Sigmoid colon (tissue), 7 donors: ENCODE data around the gene PRDM16. TPM values are rescaled to one million over a fixed set of nuclear protein-coding genes. Genes with fewer than 3 reads are reported as not detected.

Experiments used
- DNase-seq: peaks from one replicate; pipeline ENCODE4 v3.0.0-alpha.2; 2019
- H3K27ac ChIP-seq, 4 donors: fragments of 200-600 bp; sonication (generic); one replicate each; pipeline ENCODE4 v1.5.1; 2016 to 2019; ENCODE audit warnings: mild to moderate bottlenecking in 1 of 4
- H3K27me3 ChIP-seq, 3 donors: fragments of 200-600 bp; sonication (generic); one replicate each; pipeline ENCODE4 v1.5.1; 2019; ENCODE audit warnings: mild to moderate bottlenecking in 1 of 3
- H3K36me3 ChIP-seq, 4 donors: fragments of 200-600 bp; sonication (generic); one replicate each; pipeline ENCODE4 v1.5.1; 2016 to 2019
- H3K4me1 ChIP-seq, 4 donors: fragments of 200-600 bp; sonication (generic); one replicate each; pipeline ENCODE4 v1.5.1; 2017 to 2019
- H3K4me3 ChIP-seq, 4 donors: fragments of 200-600 bp; sonication (generic); one replicate each; pipeline ENCODE4 v1.5.1; 2017 to 2019; ENCODE audit warnings: mild to moderate bottlenecking in 2 of 4, moderate library complexity in 1 of 4
- H3K9me3 ChIP-seq, 4 donors: fragments of 200-600 bp in 3 of 4; sonication (generic) in 3 of 4; one replicate each; pipeline versions ENCODE4 v1.5.1 to v1.6.1; 2013 to 2019
- CTCF ChIP-seq, 4 experiments: fragments of 450-650 bp in 3 of 4; fragments of 200-600 bp in 1 of 4; IDR thresholded peaks; one replicate each; pipeline ENCODE4 v1.5.1; 2016 to 2019; ENCODE audit warnings: antibody characterized with exemption in 4 of 4, mild to moderate bottlenecking in 3 of 4, moderate library complexity in 2 of 4
- EP300 ChIP-seq, 4 donors: sonication (generic); formaldehyde crosslinking; IDR thresholded peaks; one replicate each; pipeline ENCODE4 v1.6.1; 2017; ENCODE audit warnings: antibody characterized with exemption in 4 of 4
- POLR2A ChIP-seq, 2 donors: fragments of 450-650 bp; IDR thresholded peaks; one replicate each; pipeline ENCODE4 v1.6.1; 2016; ENCODE audit warnings: antibody characterized with exemption in 2 of 2, mild to moderate bottlenecking in 2 of 2, moderate library complexity in 2 of 2
- POLR2AphosphoS5 ChIP-seq, 4 donors: sonication (generic); formaldehyde crosslinking; IDR thresholded peaks; one replicate each; pipeline ENCODE4 v1.6.1; 2017; ENCODE audit warnings: antibody characterized with exemption in 4 of 4
- WGBS, 2 donors: extraction: QIAGEN DNeasy Blood & Tissue Kit; methylation state at CpG; one replicate each; pipeline ENCODE4 v1.1.7; 2013; 5-methylcytosine and 5-hydroxymethylcytosine counted together
- intact Hi-C: fragments of 100-400 bp; cut with DNase I; formaldehyde crosslinking; loops from one replicate; pipeline ENCODE4 v1.15.1; 2023
- polyA plus RNA-seq, 3 donors: library from polyadenylated mRNA; stranded (reverse); fragments of 200-250 nt; gene quantifications; one replicate each; pipeline ENCODE4 v1.2.3, GENCODE V29; 2013
- total RNA-seq, 4 donors: library from RNA; depleted of rRNA; stranded (reverse); fragments of >200 nt; gene quantifications; one replicate each; pipeline ENCODE4 v1.1.0, GENCODE V29; 2016
- donor health status: healthy with polysubstance abuse.
- donor health status: Bipolar disorder and iron deficiency.
- donor health status: healthy.

The PRDM16 gene
- total and polyA plus RNA-seq, 7 donors = under 0.01 to 1.7 (median 0.49) TPM

GRCh38 chr1:3058263-3059030 is 10.6 kb upstream of the PRDM16 start:
- peak; percentile 18 for DNase-seq
- no peak overlapping the region for H3K4me3 ChIP-seq
- 77 to 83% methylated on average over 10 of the region's 10 CpGs for WGBS, 2 donors
- intact Hi-C loops = no loop called here
- no peaks in the 10 kb centered on the region for H3K36me3 ChIP-seq
- TF ChIP-seq EP300 (IDR thresholded peaks at IDR 0.05) (no peak), CTCF (IDR thresholded peaks at IDR 0.05) (no peak), POLR2AphosphoS5 (IDR thresholded peaks at IDR 0.05) (no peak), POLR2A (IDR thresholded peaks at IDR 0.05) (no peak)
- H3K9me3 ChIP-seq = peaks cover 0 to 3% (median 0%) of the 10 kb centered on the region in 4 donors
- no peak overlapping the region for H3K27ac ChIP-seq
- peaks cover 19 to 75% (median 40%) of the 10 kb centered on the region in 3 donors for H3K27me3 ChIP-seq
- H3K4me1 ChIP-seq = peaks cover 0 to 9% (median 6%) of the 10 kb centered on the region in 4 donors

- peaks cover 0 to 3% (median 0%) of the 10 kb centered on the region in 4 donors for H3K9me3 ChIP-seq
- intact Hi-C loops = no loop called here
- DNase-seq = peak; percentile 21
- H3K36me3 ChIP-seq = no peaks in the 10 kb centered on the region
- H3K27ac ChIP-seq = no peak overlapping the region
- H3K4me1 ChIP-seq = peaks cover 0 to 19% (median 15%) of the 10 kb centered on the region in 4 donors
- no peak overlapping the region for H3K4me3 ChIP-seq
- H3K27me3 ChIP-seq = peaks cover 36 to 78% (median 50%) of the 10 kb centered on the region in 3 donors
- WGBS, 2 donors = 68 to 82% methylated on average over 9 of the region's 9 CpGs
- TF ChIP-seq POLR2AphosphoS5 (IDR thresholded peaks at IDR 0.05) = no peak
- TF ChIP-seq EP300 (IDR thresholded peaks at IDR 0.05) = no peak
- no peak for TF ChIP-seq POLR2A (IDR thresholded peaks at IDR 0.05)
- TF ChIP-seq CTCF (IDR thresholded peaks at IDR 0.05) = no peak
Measured at GRCh38 chr1:3060127-3060526, 8.9 kb upstream of the PRDM16 start.

GRCh38 chr1:3060601-3061551 is 8.1 kb upstream of the PRDM16 start:
- H3K9me3 ChIP-seq = peaks cover 0 to 3% (median 0%) of the 10 kb centered on the region in 4 donors
- no peak for TF ChIP-seq POLR2A (IDR thresholded peaks at IDR 0.05)
- no peak overlapping the region for H3K4me3 ChIP-seq
- intact Hi-C loops = no loop called here
- 53 to 73% methylated on average over 15 of the region's 15 CpGs for WGBS, 2 donors
- H3K36me3 ChIP-seq = no peaks in the 10 kb centered on the region
- peaks cover 0 to 19% (median 15%) of the 10 kb centered on the region in 4 donors for H3K4me1 ChIP-seq
- DNase-seq = peak; percentile 49
- H3K27ac ChIP-seq = no peak overlapping the region
- H3K27me3 ChIP-seq = peaks cover 42 to 85% (median 57%) of the 10 kb centered on the region in 3 donors

GRCh38 chr1:3061566-3061965 is 7.4 kb upstream of the PRDM16 start:
- Histone ChIP-seq H3K4me3 (no peak overlapping the region), H3K27ac (no peak overlapping the region), H3K4me1 (peaks cover 0 to 19% (median 15%) of the 10 kb centered on the region in 4 donors), H3K27me3 (peaks cover 49 to 88% (median 64%) of the 10 kb centered on the region in 3 donors), H3K36me3 (no peaks in the 10 kb centered on the region), H3K9me3 (peaks cover 0 to 3% (median 0%) of the 10 kb centered on the region in 4 donors)
- intact Hi-C loops = no loop called here
- DNase-seq = peak; percentile 33
- WGBS, 2 donors = 27 to 52% methylated on average over 5 of the region's 5 CpGs
- TF ChIP-seq EP300 (IDR thresholded peaks at IDR 0.05) (no peak), POLR2AphosphoS5 (IDR thresholded peaks at IDR 0.05) (no peak), POLR2A (IDR thresholded peaks at IDR 0.05) (no peak), CTCF (IDR thresholded peaks at IDR 0.05) (no peak)
